Activated CD4-positive, alpha-beta T cell treated with anti-CD3 and anti-CD28 coated beads, Interleukin-2, amount 50 U/mL, for 48 hours (primary cell): Measurements from ENCODE around the gene TUBGCP3.
"Not testable (repeated sequence)": the region's sequence is repeated elsewhere in the genome, so short reads cannot be mapped to it uniquely, and the experiment has no call there.

Experiments
- DNase-seq, 2 experiments: peaks; one replicate each; pipeline ENCODE4 v3.0.0-alpha.2; 2020

The TUBGCP3 gene

DNA sequence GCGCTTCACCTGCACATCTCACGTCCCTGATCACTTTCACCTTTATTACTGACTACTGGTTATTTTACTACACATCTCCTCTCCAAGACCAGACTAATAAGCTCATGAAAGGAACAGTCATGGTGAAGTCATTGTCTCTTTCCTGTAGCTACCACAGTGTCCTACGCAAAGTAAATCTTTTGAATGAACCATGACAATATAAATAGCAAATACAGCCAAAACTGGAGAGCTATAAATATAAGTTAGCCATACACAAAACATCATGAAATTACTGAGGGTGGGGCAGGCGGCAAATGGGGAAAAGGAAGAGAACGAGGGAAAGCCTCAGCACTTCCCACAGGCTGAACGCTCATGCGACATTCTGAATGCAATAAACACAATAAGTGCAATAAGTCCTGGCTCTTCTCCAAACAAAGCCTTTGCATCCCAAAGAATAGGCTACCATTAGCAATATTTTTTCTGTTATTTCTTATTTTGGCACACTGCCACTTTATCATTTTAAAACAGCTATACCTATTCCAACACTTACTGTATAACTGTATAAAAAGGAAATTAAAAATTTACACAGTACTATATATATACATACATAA is 62.5 kb downstream of the TUBGCP3 start:
- no peak for DNase-seq

DNA sequence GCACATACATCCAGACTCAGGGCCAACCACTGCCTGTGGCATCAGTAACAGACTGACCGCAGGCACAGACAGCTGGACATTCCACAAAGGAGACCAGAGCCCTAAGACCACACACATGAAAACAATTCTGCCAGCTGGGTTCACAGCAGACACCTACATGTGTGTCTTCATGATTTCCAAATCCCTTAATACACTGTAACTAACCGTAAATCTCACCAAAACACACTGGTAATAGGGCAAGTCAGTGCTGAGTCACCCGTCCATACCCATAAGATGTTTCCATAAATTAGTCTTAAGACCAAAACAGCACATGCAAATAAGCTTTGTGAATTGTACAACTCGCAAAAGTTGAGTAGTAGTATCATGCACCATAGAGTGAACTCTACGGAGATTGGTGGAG is 65.4 kb downstream of the TUBGCP3 start:
- no peak for DNase-seq

DNA sequence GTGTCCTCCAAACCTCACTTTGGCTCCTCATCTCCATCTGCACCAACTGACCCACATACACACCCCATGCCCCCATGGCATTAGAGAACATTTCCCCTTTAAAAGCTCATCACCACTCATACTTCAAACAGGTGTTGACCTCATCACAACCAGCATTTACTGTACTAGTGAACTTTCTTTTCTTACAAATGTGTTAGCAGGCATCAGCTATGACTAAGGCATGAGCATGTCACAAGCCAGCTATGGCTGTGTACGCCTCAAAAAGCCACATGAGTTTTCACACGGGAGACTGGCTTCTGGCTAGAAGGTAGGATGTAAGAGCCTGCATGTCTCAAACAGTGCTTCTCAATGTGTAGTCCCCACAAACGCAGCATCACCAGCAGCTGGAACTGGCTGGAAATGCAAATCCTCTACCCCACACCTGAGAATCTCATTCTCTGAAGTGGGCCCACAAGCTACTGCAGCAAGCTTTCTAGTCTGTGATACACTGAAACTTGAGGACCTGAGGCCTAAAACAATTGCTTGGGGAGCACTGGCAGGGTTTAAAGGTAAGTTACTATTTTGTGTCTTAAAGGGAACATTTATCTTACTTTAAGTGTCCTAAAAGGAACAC is 66.8 kb downstream of the TUBGCP3 start:
- DNase-seq: no peak

DNA sequence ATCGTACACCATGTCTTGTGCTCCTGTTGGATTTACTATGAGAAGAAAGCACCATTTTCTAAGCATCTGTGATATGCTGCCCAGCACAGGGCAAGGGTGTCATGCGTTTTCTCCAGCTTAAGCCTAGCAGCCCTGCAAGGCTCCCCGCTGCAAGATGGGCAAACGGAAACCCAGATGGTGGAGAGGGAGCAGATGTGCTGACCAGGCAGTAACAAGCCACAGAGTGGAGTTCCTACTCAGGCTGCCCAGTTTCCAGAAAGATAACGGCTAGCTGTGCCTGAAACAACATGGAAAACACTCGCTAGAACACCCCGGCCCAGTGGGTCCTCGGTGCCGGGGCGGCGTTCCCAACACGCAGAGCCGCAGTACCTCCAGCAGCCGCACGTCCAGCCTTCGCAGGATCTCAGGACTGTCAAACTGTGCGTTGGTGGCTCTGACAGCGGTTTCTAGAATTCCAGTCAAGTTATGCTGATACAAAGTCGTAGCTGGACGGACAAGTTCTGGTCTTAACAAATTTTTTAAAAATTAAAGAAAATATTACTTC is 68.4 kb downstream of the TUBGCP3 start:
- no peak for DNase-seq

DNA sequence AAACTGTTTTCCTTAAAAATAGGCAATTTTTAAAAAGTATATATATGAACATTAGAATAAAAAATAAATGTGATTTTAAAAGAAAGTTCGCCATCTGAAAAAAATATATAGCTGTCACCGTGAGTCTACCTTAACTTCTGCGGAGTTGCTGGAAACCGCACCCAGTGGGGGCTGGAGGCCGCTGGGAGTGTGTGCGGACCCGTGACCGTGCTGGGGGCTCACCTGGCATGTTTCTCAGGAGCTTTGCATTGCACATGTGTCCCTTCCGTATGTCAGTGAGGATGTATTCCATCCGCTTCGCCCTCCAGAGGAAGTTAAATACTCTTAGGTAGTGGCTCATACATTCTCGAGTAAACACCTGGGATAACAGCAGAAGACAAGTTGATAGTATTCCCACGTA is 71.7 kb downstream of the TUBGCP3 start:
- no peak for DNase-seq

DNA sequence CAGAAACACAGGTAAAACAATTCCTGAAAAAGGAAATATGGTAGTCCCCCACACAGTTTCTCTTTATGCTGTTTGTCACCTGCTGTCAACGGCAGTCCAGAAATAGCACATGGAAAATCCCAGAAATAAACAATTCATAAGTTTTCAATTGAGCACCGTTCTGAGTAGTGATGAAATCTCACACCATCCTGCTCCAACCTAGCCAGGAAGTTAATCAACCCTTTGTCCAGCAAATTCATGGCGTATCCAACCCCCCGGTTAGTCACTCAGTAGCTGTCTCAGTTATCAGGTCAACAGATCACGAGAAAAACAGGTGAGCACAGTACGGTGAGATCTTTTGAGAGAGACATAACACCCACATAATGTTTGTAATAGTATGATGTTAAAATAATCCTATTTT is 74.2 kb downstream of the TUBGCP3 start:
- DNase-seq: no peak

DNA sequence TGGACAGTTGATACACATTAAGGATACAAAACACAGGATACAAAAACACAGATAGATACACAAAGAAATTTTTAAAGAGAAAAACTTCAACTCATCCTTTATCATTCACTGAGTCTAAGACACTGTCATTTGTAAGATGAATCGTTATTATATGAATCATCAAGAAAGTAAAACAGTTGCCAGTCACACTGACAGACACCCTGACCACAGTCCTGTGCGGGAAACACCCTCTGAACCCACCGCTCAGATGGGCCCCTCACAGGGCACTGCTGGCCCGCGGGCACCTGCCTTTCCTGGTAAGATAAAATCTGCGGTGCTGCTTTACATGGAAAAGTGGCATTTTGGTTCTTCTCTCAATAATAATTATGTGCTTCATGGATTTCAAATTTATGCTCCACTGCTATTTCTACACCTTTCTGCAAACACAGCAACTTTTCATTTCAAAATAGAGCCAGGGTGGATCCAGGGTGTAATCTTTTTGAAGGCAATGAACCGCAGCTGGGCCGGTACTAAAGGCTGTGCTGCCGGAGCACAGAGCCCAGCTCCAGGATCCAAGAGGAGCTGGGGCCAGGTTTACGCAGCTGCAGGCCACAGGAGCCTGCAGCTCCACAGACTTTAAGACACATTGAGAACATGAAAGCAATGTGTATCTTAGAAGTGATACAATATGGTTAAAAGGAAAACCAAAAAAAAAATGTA is 76.8 kb downstream of the TUBGCP3 start:
- peak in 1 of 2 experiments; percentile 16 for DNase-seq

DNA sequence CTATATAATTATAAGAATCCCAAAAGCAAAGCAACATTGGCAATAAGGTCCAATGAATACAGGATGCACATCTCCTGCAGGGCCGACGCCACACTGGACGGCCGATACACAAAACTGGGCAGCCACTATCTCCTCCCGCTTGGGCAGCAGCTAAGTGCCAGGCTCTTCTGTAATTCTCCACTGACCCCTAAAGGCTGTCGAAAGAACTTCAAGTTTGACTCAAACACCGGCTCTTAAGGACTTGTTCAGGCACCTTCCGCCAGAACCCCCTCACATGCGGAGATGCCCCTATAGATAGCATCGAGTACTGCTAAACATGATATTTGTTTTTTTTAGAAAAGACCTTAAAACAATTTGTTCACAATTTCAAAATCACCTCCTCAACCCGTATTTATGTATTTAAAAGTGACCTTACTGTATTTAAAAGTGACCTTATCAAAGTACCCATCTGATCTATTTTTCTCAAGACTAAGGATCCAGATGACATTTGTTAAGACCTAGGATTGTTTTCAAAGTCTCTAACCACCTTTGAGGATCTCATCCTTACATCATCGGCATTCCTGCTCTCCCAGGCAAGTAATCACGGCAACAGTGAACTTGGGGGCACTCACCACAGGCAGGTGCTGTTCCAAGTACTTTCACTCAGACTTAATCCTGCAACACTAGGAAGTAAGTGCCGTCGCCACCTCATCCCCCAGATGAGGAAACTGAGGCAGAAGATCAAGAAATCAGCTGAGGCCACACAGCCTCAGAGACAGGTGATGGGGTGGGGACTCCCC is 77.8 kb downstream of the TUBGCP3 start:
- no peak for DNase-seq

DNA sequence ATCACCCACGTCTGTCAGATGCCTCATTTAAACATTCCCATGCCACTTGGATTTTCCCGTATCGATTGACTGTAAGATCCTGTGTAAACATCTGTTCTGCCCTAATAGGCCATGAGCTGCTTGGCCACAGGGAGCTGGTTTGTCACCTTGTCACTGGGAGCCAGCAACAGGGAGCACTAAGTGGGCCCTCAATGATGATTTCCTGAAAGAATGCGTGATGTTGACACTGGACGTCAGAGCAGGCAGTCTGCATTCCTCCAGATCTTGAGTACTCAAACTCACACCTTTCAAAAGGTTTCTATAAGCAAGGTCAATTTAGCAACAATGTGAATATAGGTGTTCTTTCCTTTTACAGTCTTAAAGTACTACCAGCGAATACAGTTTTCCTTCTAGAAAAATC is 78.8 kb downstream of the TUBGCP3 start:
- no peak for DNase-seq

DNA sequence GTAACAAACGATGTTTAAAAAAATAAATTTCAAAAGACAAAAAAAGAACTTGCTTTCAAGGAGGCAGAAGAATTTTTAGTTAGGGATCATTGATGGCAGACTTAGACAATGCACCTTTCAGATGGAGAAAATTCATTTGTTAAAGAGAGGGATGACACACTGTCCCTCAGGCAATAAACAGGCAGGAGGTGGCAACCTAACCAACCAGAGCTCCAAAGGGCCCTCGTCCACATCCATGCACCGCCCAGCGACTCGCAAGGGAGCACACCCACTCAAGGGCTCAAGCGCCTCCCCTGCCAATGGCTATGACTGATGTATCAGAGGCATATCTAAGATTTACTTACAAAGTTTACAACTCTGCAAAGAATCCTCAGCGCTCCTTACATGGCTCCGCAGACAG is 81.9 kb downstream of the TUBGCP3 start:
- DNase-seq: no peak

DNA sequence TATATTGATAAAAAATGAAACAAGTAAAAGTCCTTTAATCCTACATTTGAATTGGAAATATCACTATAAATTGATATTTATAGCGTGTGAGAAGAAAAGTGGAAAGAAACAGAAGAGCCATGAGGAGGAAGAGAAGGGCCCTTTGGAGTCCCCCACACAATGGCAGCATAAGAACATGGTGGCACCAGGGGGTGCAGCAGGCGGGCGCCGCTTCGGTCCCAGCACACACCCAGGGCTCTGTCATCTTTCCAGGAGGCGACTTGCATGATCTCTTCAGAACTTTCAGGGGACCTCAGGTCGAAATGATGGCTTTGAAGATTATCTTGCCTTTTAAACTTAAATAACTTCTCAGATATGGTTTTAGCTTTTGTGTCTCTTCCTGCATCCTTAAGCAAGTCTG is 91.8 kb downstream of the TUBGCP3 start:
- no peak for DNase-seq

DNA sequence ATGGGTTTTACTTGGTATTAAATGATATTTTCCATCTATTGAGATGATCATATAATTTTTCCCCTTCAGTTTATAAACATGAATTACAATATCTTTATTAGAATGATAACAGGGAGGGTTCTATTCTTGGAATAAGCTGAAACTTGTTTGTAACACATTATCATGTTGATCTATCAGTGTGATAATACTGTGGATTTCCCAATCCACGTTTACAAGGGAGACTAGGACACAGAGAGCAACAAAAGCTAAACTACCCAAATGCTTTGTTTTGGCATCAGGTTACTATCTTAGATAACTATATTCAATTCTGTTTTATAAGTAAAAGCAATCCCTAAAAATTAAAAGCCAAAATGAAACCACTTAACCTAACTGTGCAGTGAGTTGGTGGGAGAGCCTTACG is 92.5 kb downstream of the TUBGCP3 start:
- no peak for DNase-seq

DNA sequence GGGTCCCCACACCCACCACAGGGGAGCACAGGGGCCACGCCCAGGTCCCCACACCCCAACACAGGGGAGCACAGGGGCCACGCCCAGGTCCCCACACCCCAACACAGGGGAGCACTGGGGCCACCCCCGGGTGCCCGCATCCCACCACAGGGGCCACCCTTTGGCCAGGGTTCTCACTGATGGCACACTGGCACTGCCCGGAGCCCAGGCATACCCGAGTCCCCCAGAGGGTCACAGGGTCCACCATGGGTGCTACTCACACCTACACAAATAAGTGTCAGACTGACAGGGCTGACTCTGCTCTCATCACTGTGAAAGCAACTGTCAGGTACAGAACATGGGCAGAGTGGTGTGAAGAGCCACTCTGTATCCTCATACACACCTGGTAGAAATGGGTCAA is 98.8 kb downstream of the TUBGCP3 start:
- no peak for DNase-seq

DNA sequence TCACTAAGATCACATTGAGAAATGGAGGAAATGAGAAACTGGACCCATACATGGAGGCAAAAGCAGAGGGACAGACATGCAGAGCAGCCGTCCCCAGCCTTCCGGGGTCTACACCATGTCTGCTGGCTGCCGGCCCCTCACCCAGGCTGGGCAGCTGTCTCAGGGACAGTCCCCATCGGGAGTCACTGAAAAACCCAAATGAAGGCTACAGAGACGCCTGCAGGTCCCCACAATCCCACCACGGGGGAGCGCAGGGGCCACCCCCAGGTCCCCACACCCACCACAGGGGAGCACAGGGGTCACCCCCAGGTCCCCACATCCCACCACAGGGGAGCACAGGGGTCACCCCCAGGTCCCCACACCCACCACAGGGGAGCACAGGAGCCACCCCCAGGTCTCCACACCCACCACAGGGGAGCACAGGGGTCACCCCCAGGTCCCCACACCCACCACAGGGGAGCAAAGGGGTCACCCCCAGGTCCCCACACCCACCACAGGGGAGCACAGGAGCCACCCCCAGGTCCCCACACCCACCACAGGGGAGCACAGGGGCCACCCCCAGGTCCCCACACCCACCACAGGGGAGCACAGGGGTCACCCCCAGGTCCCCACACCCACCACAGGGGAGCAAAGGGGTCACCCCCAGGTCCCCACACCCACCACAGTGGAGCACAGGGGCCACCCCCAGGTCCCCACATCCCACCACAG is 99.5 kb downstream of the TUBGCP3 start:
- DNase-seq: not testable (repeated sequence)

DNA sequence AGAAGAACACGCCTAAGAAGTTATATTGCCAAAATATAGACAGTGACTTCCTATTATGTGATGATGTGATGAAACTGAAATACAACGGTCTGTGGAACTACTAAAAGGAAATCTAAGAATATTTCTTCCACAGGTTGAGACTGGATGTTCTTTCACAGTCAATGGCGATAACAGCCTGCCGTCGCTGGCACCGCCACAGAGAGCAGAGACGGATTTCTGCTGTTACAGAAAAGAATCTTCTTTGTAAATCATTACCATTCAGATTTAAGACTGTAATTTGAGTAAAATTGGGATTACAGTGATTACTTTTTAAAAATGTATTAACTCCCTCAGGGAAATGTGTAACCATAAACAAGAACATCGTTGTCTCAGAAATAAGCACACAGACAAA is 100.8 kb downstream of the TUBGCP3 start:
- DNase-seq: no peak

DNA sequence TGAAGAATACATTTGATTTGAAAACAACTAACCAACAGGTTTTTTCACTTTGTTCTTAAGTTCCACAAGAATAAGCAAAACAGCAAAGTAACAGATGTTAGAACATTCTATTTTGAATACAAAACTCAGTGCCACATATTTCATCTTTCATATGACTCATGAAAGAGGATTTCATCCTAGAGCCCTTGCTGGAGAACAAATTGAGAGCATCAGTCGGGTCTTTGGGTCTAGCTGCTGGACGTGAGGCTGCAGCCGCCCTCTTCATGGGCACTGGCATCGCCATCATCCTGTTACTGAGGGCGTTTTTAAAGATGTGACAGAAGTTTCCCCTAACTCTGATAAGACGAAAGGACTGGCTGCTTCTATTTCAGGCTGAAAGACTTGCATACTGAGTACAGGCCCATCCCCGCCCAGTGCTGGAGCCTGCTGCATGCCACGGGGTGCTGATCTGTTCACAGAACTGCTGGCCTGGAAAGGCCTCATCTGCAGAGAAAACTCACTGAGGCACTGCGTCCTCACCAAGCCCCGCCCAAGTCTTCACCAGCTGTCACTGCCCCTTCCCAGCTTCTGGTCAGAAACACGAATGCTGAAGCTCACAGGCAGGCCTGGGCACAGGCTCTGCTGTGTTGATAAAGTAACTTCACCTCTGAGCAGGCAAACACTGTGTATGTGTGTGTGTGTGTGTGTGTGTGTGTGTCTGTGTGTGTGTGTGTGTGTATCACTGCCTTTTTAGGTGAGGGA is 101.4 kb downstream of the TUBGCP3 start:
- no peak for DNase-seq

DNA sequence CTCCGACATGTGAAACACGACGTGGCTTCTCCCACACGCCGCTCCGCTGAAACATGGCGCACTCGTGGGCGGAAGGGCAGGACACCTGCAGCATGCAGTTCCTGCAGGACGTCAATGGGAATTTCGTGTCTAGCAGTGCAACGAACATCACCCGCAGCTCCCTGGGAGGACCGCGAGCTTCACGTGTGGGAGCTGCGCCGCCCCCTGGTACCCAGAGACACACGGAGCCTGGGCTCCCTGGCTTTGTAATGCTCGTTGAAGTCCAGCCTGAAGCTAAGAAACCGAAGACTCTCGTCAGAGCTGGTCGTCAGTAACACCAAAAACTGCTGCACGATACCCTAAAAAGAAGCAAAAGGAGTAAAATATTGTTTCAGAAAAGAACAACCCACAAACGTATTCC is 102.1 kb downstream of the TUBGCP3 start:
- not testable (repeated sequence) for DNase-seq

DNA sequence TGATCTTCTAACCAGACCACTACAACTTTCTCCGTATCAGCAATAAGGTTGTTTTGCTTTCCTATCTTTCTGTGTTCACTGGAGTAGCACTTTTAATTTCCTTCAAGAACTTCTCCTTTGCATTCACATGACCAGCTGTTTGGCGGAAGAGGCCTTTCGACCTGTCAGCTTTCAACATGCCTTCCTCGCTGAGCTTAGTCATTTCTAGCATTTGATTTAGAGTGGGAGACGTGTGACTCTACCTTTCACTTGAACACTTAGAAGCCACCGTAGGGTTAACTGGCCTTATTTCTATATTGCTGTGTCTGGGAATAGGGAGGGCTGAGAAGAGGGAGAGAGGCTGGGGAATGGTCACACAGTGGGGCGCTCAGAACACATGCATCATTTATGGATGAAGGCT is 104.7 kb downstream of the TUBGCP3 start:
- no peak for DNase-seq

DNA sequence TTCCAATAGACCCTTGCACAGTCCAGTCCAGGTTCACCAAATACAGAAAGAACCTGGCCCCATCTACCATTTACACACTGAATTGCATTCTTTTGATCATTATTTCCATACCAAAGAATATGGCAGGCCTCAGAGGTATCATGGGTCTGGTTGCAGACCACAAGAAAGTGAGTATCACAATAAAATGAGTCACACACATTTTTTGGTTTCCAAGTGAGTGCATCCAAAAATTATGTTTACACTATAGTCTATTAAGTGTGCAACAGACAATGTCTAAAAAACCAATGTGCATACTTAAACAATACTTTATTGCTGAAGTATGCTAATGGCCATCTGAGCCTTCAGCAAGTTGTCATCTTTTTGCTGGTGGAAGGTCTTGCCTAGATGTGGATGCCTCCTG is 106.5 kb downstream of the TUBGCP3 start:
- no peak for DNase-seq

DNA sequence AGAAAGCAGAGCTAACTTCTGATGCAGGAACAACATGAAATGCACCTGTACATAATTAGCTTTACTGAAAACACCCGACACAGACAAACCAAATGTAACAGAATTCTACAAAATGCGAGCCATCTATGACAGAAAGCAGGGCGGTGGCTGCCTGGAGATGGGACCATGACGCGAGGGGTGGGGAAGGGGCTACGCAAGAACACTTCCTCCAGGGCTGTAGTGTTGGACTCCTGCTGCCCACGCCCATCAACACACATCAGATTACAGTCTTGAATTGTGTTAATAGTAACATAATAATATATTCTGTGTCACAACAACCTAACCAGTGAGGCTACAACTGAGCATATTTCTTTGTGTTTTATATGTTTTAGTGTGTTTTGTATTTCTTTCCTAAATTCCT is 108.6 kb downstream of the TUBGCP3 start:
- no peak for DNase-seq

DNA sequence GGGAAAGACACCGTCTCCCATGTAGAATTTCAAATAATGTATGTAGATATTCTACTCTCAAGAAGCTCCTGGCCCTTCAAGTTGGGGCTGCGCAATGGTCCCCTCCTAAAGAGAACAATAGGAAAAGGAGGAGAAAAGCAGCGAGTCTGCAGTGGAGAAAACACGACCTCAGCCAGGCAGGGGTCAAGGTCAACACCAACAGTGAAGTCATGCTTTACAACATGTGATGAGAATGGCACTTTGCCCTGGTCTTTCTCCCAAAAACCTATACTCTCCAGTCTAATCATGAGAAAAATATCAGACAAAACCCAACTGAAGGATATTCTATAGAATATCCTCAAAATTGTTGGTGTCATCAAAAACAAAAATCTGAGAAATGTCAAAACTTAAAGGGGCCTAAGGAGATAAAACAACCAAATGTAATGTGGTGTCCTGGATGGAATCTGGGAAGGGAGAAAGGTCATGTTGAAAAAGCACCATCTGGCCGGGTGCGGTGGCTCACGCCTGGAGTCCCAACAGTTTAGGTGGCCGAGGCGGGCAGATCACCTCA is 110.8 kb downstream of the TUBGCP3 start:
- no peak for DNase-seq

DNA sequence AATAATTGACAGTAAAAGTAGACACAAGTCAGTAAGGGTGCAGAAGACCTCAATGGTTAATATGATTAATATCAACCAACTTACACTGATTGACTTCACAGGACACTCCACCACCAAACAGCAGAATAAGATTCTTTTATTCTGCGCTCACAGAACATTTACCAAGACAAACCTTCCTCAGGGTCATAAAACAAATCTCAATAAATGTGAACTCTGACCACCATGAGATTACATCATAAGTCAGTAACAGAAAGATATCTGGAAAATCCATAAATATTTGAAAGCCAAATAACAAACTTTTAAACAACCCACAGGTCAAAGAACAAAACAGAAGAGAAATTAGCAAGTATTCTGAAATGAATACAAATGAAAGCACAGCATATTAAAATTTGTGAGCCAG is 112.1 kb downstream of the TUBGCP3 start:
- no peak for DNase-seq
